GM23338 (cell line): ENCODE measurements around the gene SCRT2. TPM values are rescaled to one million over a fixed set of nuclear protein-coding genes. Genes with fewer than 3 reads are reported as not detected.
A peak's percentile ranks its signal among the peaks of the same experiment; 100 is the strongest.

Experiments used
- ATAC-seq: fragments of 200-7000 bp; cut with Tn5 transposase; 3 replicates; pipeline ENCODE4 v1.9.1; 2020
- DNase-seq: peaks from one replicate; pipeline ENCODE4 v3.0.0-alpha.2; 2015; ENCODE audit warnings: low spot score
- H2AFZ ChIP-seq: fragments of 200-600 bp; sonication (generic); 2 replicates; pipeline ENCODE4 v1.8.0; 2016; ENCODE audit warnings: antibody characterized with exemption, mild to moderate bottlenecking, moderate library complexity
- H3F3A ChIP-seq: fragments of 200-600 bp; sonication (generic); replicated peaks from 2 replicates; pipeline ENCODE4 v1.8.0; 2017; ENCODE audit warnings: antibody characterized with exemption, mixed run types, low read depth
- H3K27ac ChIP-seq: fragments of 200-600 bp; sonication (generic); 2 replicates; pipeline ENCODE4 v1.6.1; 2016; ENCODE audit warnings: low read depth
- H3K27me3 ChIP-seq: fragments of 200-600 bp; sonication (generic); 2 replicates; pipeline ENCODE4 v1.8.0; 2016; ENCODE audit warnings: mild to moderate bottlenecking, mixed run types, moderate library complexity; ENCODE audit not compliant: insufficient read depth
- H3K36me3 ChIP-seq: fragments of 200-600 bp; sonication (generic); 2 replicates; pipeline ENCODE4 v1.8.0; 2016; ENCODE audit warnings: mild to moderate bottlenecking; ENCODE audit not compliant: insufficient read depth
- H3K4me1 ChIP-seq: fragments of 200-600 bp; sonication (generic); 2 replicates; pipeline ENCODE4 v1.8.0; 2016; ENCODE audit warnings: mild to moderate bottlenecking, moderate library complexity; ENCODE audit not compliant: insufficient read depth
- H3K4me2 ChIP-seq: fragments of 200-600 bp; sonication (generic); 2 replicates; pipeline ENCODE4 v1.7.1; 2017; ENCODE audit warnings: mixed run types
- H3K4me3 ChIP-seq: fragments of 200-600 bp; sonication (generic); 2 replicates; pipeline ENCODE4 v1.6.1; 2016; ENCODE audit warnings: mixed run types
- H3K79me2 ChIP-seq: fragments of 200-600 bp; sonication (generic); replicated peaks from 2 replicates; pipeline ENCODE4 v1.8.0; 2017; ENCODE audit warnings: mild to moderate bottlenecking; ENCODE audit not compliant: insufficient read depth
- H3K9me2 ChIP-seq: fragments of 200-600 bp; sonication (generic); 2 replicates; pipeline ENCODE4 v1.8.0; 2017; ENCODE audit not compliant: insufficient read depth
- H4K20me1 ChIP-seq: fragments of 200-600 bp; sonication (generic); replicated peaks from 2 replicates; pipeline ENCODE4 v1.8.0; 2017; ENCODE audit warnings: mild to moderate bottlenecking; ENCODE audit not compliant: insufficient read depth
- H3K27ac Mint-ChIP-seq: 2 replicates; pipeline ENCODE4 v1.8.0; 2020; ENCODE audit warnings: inconsistent platforms, mild to moderate bottlenecking, moderate library complexity, mixed read lengths
- H3K27me3 Mint-ChIP-seq: 3 replicates; pipeline ENCODE4 v1.8.0; 2022; ENCODE audit warnings: low read depth, mild to moderate bottlenecking, moderate library complexity, mixed read lengths, inconsistent platforms; ENCODE audit not compliant: insufficient read depth, poor library complexity
- H3K36me3 Mint-ChIP-seq: 3 replicates; pipeline ENCODE4 v1.8.0; 2021; ENCODE audit warnings: low read depth, mild to moderate bottlenecking, inconsistent platforms, moderate library complexity, mixed read lengths
- H3K4me1 Mint-ChIP-seq: 3 replicates; pipeline ENCODE4 v1.8.0; 2020; ENCODE audit warnings: mild to moderate bottlenecking, inconsistent platforms, mixed read lengths
- H3K4me3 Mint-ChIP-seq: 3 replicates; pipeline ENCODE4 v1.8.0; 2021; ENCODE audit warnings: moderate library complexity, mild to moderate bottlenecking, inconsistent platforms, mixed read lengths
- H3K9me3 Mint-ChIP-seq: 3 replicates; pipeline ENCODE4 v1.8.0; 2020; ENCODE audit warnings: moderate library complexity, mild to moderate bottlenecking, inconsistent platforms, mixed read lengths
- CREB1 ChIP-seq: fragments of 250-450 bp; sonication (Bioruptor Pico); IDR thresholded peaks from 2 replicates; pipeline ENCODE4 v1.5.0; 2020; ENCODE audit warnings: low read depth, mild to moderate bottlenecking, moderate library complexity
- EZH2 ChIP-seq: fragments of 200-600 bp; sonication (generic); IDR thresholded peaks from one replicate; pipeline ENCODE4 v1.8.0; 2017; ENCODE audit warnings: antibody characterized with exemption, mild to moderate bottlenecking, low read depth; ENCODE audit not compliant: unreplicated experiment
- EZH2phosphoT487 ChIP-seq: fragments of 200-600 bp; sonication (generic); IDR thresholded peaks from one replicate; pipeline ENCODE4 v1.8.1; 2018; ENCODE audit warnings: antibody characterized with exemption; ENCODE audit not compliant: unreplicated experiment
- JUNB ChIP-seq: IDR thresholded peaks from one replicate; pipeline ENCODE4 v1.6.1; 2016; ENCODE audit warnings: antibody characterized with exemption; ENCODE audit not compliant: unreplicated experiment
- NANOG ChIP-seq: IDR thresholded peaks from 2 replicates; pipeline ENCODE4 v1.6.1; 2016; ENCODE audit warnings: antibody characterized with exemption, borderline replicate concordance
- polyA plus RNA-seq: library from polyadenylated mRNA; unstranded; fragments of >200 nt; fragmentation: Nextera tagmentation; extraction: Ambion mirVana; gene quantifications from 2 replicates; pipeline ENCODE4 v1.2.1, GENCODE V29; 2016
- total RNA-seq: library from RNA; depleted of rRNA; stranded (reverse); fragments of >200 nt; shearing (Covaris generic); gene quantifications from 2 replicates; pipeline ENCODE4 v1.2.3, GENCODE V29; 2014
- TF ChIP-seq, protein P1 (sequence below), 2 experiments: fragments of 200-600 bp in 1 of 2; sonication (generic) in 1 of 2; conservative IDR thresholded peaks; 2 replicates each; pipeline versions ENCODE4 v1.5.1 to v1.6.1; 2016 to 2017; ENCODE audit warnings: antibody characterized with exemption in 2 of 2, low read depth in 2 of 2, mild to moderate bottlenecking in 2 of 2, moderate library complexity in 1 of 2
- TF ChIP-seq, protein P2 (sequence below): IDR thresholded peaks from one replicate; pipeline ENCODE4 v1.6.1; 2018; ENCODE audit warnings: antibody characterized with exemption; ENCODE audit not compliant: unreplicated experiment
- TF ChIP-seq, protein P3 (sequence below): IDR thresholded peaks from 2 replicates; pipeline ENCODE4 v1.6.1; 2016; ENCODE audit warnings: antibody characterized with exemption

SCRT2 gene
- total and polyA plus RNA-seq, 2 experiments from 2014 or later, result 0.31 TPM; not detected in 1

DNA sequence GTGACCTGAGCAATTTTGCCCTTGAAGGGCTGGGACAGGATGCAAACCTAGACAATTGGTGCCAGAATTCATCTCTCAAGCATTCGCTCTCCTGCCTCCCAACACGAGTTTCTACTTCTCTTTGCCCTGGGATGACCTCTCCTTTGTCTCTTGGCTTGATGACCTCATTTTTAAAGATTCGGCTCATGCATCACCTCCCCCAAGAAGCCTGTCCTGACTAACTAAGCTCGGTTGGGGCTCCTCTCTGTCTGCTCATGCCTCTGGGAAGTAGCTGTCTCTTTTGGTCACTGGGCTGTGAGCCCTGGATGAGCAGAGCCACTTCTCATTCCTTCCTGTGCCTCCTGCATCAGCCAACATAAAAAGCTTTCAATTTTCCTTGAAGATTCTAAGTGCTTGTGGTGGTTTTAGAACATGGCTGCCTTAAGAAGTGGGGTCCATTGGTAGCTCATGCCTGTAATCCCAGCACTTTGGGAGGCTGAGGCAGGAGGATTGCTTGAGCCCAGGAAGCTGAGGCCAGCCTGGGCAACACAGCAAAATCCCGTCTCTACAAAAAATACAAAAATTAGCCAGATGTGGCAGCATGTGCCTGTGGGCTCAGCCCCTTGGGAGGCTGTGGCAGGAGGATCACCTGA, 54.4 kb downstream of the SCRT2 start:
- Mint-ChIP-seq H3K27me3 (peaks cover 3% of the 10 kb centered on the region), H3K36me3 (no peaks in the 10 kb centered on the region; the same call in 2 of the 3 replicates), H3K4me1 (peaks cover 18% of the 10 kb centered on the region), H3K4me3 (no peak overlapping the region), H3K9me3 (peaks cover 8% of the 10 kb centered on the region; the same call in 2 of the 3 replicates), H3K27ac (no peak overlapping the region)
- Histone ChIP-seq H2AFZ (peak overlapping the region; percentile 77; the same call in 1 of the 2 replicates), H3K27ac (no peak overlapping the region), H3K27me3 (no peaks in the 10 kb centered on the region), H3K36me3 (no peaks in the 10 kb centered on the region), H3F3A (no peaks in the 10 kb centered on the region), H3K4me3 (no peak overlapping the region), H3K79me2 (no peaks in the 10 kb centered on the region), H4K20me1 (no peaks in the 10 kb centered on the region), H3K4me2 (no peak overlapping the region), H3K4me1 (0 out of 2 replicates have a peak, but pooled peaks cover 3% of the 10 kb centered on the region), H3K9me2 (no peaks in the 10 kb centered on the region)
- no peak for DNase-seq
- ATAC-seq, result peak; percentile 55
- TF ChIP-seq, protein P1, sequence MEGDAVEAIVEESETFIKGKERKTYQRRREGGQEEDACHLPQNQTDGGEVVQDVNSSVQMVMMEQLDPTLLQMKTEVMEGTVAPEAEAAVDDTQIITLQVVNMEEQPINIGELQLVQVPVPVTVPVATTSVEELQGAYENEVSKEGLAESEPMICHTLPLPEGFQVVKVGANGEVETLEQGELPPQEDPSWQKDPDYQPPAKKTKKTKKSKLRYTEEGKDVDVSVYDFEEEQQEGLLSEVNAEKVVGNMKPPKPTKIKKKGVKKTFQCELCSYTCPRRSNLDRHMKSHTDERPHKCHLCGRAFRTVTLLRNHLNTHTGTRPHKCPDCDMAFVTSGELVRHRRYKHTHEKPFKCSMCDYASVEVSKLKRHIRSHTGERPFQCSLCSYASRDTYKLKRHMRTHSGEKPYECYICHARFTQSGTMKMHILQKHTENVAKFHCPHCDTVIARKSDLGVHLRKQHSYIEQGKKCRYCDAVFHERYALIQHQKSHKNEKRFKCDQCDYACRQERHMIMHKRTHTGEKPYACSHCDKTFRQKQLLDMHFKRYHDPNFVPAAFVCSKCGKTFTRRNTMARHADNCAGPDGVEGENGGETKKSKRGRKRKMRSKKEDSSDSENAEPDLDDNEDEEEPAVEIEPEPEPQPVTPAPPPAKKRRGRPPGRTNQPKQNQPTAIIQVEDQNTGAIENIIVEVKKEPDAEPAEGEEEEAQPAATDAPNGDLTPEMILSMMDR (conservative IDR thresholded peaks at IDR 0.05; ENCODE audit: low read depth in 2 of 2), result no peak
- TF ChIP-seq, protein P2, sequence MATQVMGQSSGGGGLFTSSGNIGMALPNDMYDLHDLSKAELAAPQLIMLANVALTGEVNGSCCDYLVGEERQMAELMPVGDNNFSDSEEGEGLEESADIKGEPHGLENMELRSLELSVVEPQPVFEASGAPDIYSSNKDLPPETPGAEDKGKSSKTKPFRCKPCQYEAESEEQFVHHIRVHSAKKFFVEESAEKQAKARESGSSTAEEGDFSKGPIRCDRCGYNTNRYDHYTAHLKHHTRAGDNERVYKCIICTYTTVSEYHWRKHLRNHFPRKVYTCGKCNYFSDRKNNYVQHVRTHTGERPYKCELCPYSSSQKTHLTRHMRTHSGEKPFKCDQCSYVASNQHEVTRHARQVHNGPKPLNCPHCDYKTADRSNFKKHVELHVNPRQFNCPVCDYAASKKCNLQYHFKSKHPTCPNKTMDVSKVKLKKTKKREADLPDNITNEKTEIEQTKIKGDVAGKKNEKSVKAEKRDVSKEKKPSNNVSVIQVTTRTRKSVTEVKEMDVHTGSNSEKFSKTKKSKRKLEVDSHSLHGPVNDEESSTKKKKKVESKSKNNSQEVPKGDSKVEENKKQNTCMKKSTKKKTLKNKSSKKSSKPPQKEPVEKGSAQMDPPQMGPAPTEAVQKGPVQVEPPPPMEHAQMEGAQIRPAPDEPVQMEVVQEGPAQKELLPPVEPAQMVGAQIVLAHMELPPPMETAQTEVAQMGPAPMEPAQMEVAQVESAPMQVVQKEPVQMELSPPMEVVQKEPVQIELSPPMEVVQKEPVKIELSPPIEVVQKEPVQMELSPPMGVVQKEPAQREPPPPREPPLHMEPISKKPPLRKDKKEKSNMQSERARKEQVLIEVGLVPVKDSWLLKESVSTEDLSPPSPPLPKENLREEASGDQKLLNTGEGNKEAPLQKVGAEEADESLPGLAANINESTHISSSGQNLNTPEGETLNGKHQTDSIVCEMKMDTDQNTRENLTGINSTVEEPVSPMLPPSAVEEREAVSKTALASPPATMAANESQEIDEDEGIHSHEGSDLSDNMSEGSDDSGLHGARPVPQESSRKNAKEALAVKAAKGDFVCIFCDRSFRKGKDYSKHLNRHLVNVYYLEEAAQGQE, result no peak
- no peak for TF ChIP-seq JUNB
- no peak for TF ChIP-seq EZH2phosphoT487
- TF ChIP-seq NANOG, result no peak
- TF ChIP-seq EZH2, result no peak
- TF ChIP-seq, protein P3, sequence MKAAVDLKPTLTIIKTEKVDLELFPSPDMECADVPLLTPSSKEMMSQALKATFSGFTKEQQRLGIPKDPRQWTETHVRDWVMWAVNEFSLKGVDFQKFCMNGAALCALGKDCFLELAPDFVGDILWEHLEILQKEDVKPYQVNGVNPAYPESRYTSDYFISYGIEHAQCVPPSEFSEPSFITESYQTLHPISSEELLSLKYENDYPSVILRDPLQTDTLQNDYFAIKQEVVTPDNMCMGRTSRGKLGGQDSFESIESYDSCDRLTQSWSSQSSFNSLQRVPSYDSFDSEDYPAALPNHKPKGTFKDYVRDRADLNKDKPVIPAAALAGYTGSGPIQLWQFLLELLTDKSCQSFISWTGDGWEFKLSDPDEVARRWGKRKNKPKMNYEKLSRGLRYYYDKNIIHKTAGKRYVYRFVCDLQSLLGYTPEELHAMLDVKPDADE, result no peak
- peak; percentile 15; the same call in 1 of the 2 replicates for TF ChIP-seq CREB1 (CRISPR knock-in tag)
